Activated CD4-positive, alpha-beta T cell treated with anti-CD3 and anti-CD28 coated beads, Interleukin-2, amount 10 ng/mL, durations not matched to agents 24 days and 14 days (primary cell): ENCODE measurements around the gene CORIN. TPM values are rescaled to one million over a fixed set of nuclear protein-coding genes. Genes with fewer than 3 reads are reported as not detected.

Source experiments
- DNase-seq: peaks from one replicate; pipeline ENCODE4 v3.0.0; 2022
- H3K27ac Mint-ChIP-seq: one replicate; pipeline ENCODE4 v1.8.0; 2022; ENCODE audit warnings: mild to moderate bottlenecking, mixed read lengths
- H3K27me3 Mint-ChIP-seq: one replicate; pipeline ENCODE4 v1.8.0; 2022; ENCODE audit warnings: mixed read lengths
- H3K36me3 Mint-ChIP-seq: one replicate; pipeline ENCODE4 v1.8.0; 2022; ENCODE audit warnings: low read depth, mild to moderate bottlenecking, mixed read lengths
- H3K4me1 Mint-ChIP-seq: one replicate; pipeline ENCODE4 v1.8.0; 2021; ENCODE audit warnings: mixed read lengths
- H3K4me3 Mint-ChIP-seq: one replicate; pipeline ENCODE4 v1.8.0; 2022; ENCODE audit warnings: mild to moderate bottlenecking, moderate library complexity, mixed read lengths
- H3K9me3 Mint-ChIP-seq: one replicate; pipeline ENCODE4 v1.8.0; 2021; ENCODE audit warnings: mixed read lengths
- intact Hi-C: fragments of 100-400 bp; cut with micrococcal nuclease; formaldehyde crosslinking; loops from one replicate; pipeline ENCODE4 v1.15.1; 2023
- total RNA-seq: library from RNA; stranded (reverse); gene quantifications from 2 replicates; pipeline ENCODE4 v1.2.3, GENCODE V29; 2022

Gene CORIN
- total RNA-seq, 1 donor from 2014 or later: 0.51 TPM

GRCh38 chr4:47746122-47746521 is 91.7 kb downstream of the CORIN start:
- Mint-ChIP-seq H3K27me3 (no peaks in the 10 kb centered on the region), H3K9me3 (no peaks in the 10 kb centered on the region), H3K4me1 (no peaks in the 10 kb centered on the region), H3K36me3 (no peaks in the 10 kb centered on the region), H3K4me3 (no peak overlapping the region), H3K27ac (no peak overlapping the region)
- intact Hi-C loops: no loop called here
- DNase-seq: no peak

GRCh38 chr4:47744843-47745382 is 93.0 kb downstream of the CORIN start:
- Mint-ChIP-seq H3K4me3 (no peak overlapping the region), H3K27ac (no peak overlapping the region), H3K27me3 (no peaks in the 10 kb centered on the region), H3K36me3 (no peaks in the 10 kb centered on the region), H3K9me3 (no peaks in the 10 kb centered on the region), H3K4me1 (no peaks in the 10 kb centered on the region)
- no peak for DNase-seq
- intact Hi-C loops: no loop called here

GRCh38 chr4:47744253-47744652 is 93.6 kb downstream of the CORIN start:
- intact Hi-C loops: no loop called here
- no peaks in the 10 kb centered on the region for H3K4me1 Mint-ChIP-seq
- H3K27me3 Mint-ChIP-seq: no peaks in the 10 kb centered on the region
- H3K36me3 Mint-ChIP-seq: no peaks in the 10 kb centered on the region
- H3K9me3 Mint-ChIP-seq: no peaks in the 10 kb centered on the region
- no peak overlapping the region for H3K27ac Mint-ChIP-seq
- DNase-seq: no peak
- no peak overlapping the region for H3K4me3 Mint-ChIP-seq

GRCh38 chr4:47741200-47741599 is 96.7 kb downstream of the CORIN start:
- no peaks in the 10 kb centered on the region for H3K4me1 Mint-ChIP-seq
- DNase-seq: no peak
- no peak overlapping the region for H3K27ac Mint-ChIP-seq
- H3K27me3 Mint-ChIP-seq: no peaks in the 10 kb centered on the region
- H3K9me3 Mint-ChIP-seq: no peaks in the 10 kb centered on the region
- no peaks in the 10 kb centered on the region for H3K36me3 Mint-ChIP-seq
- intact Hi-C loops: no loop called here
- H3K4me3 Mint-ChIP-seq: no peak overlapping the region

- H3K27ac Mint-ChIP-seq: no peak overlapping the region
- H3K9me3 Mint-ChIP-seq: no peaks in the 10 kb centered on the region
- no peaks in the 10 kb centered on the region for H3K27me3 Mint-ChIP-seq
- intact Hi-C loops: no loop called here
- no peaks in the 10 kb centered on the region for H3K36me3 Mint-ChIP-seq
- no peak overlapping the region for H3K4me3 Mint-ChIP-seq
- DNase-seq: no peak
- H3K4me1 Mint-ChIP-seq: no peaks in the 10 kb centered on the region
Observed at GRCh38 chr4:47737326-47737725, 100.5 kb downstream of the CORIN start.

- no peaks in the 10 kb centered on the region for H3K27me3 Mint-ChIP-seq
- H3K9me3 Mint-ChIP-seq: no peaks in the 10 kb centered on the region
- H3K4me1 Mint-ChIP-seq: no peaks in the 10 kb centered on the region
- no peak overlapping the region for H3K27ac Mint-ChIP-seq
- DNase-seq: no peak
- no peak overlapping the region for H3K4me3 Mint-ChIP-seq
- intact Hi-C loops: no loop called here
- no peaks in the 10 kb centered on the region for H3K36me3 Mint-ChIP-seq
Observed at GRCh38 chr4:47736555-47736954, 101.3 kb downstream of the CORIN start.

- H3K9me3 Mint-ChIP-seq: no peaks in the 10 kb centered on the region
- no peak overlapping the region for H3K4me3 Mint-ChIP-seq
- no peak for DNase-seq
- H3K27ac Mint-ChIP-seq: no peak overlapping the region
- H3K4me1 Mint-ChIP-seq: no peaks in the 10 kb centered on the region
- intact Hi-C loops: no loop called here
- no peaks in the 10 kb centered on the region for H3K36me3 Mint-ChIP-seq
- H3K27me3 Mint-ChIP-seq: no peaks in the 10 kb centered on the region
Observed at GRCh38 chr4:47736146-47736545, 101.7 kb downstream of the CORIN start.

GRCh38 chr4:47733302-47734175 is 104.3 kb downstream of the CORIN start:
- H3K27ac Mint-ChIP-seq: no peak overlapping the region
- intact Hi-C loops: no loop called here
- no peaks in the 10 kb centered on the region for H3K4me1 Mint-ChIP-seq
- no peak for DNase-seq
- H3K4me3 Mint-ChIP-seq: no peak overlapping the region
- H3K27me3 Mint-ChIP-seq: no peaks in the 10 kb centered on the region
- H3K9me3 Mint-ChIP-seq: no peaks in the 10 kb centered on the region
- no peaks in the 10 kb centered on the region for H3K36me3 Mint-ChIP-seq

- intact Hi-C loops: no loop called here
- no peak overlapping the region for H3K27ac Mint-ChIP-seq
- H3K36me3 Mint-ChIP-seq: no peaks in the 10 kb centered on the region
- no peak overlapping the region for H3K4me3 Mint-ChIP-seq
- H3K9me3 Mint-ChIP-seq: no peaks in the 10 kb centered on the region
- no peaks in the 10 kb centered on the region for H3K4me1 Mint-ChIP-seq
- H3K27me3 Mint-ChIP-seq: peaks cover 1% of the 10 kb centered on the region
- no peak for DNase-seq
Observed at GRCh38 chr4:47731182-47731581, 106.7 kb downstream of the CORIN start.

- Mint-ChIP-seq H3K4me3 (no peak overlapping the region), H3K27me3 (peaks cover 12% of the 10 kb centered on the region), H3K36me3 (no peaks in the 10 kb centered on the region), H3K4me1 (no peaks in the 10 kb centered on the region), H3K9me3 (no peaks in the 10 kb centered on the region), H3K27ac (no peak overlapping the region)
- DNase-seq: no peak
- intact Hi-C loops: no loop called here
Observed at GRCh38 chr4:47729131-47729680, 108.7 kb downstream of the CORIN start.

- Mint-ChIP-seq H3K36me3 (no peaks in the 10 kb centered on the region), H3K4me1 (no peaks in the 10 kb centered on the region), H3K9me3 (no peaks in the 10 kb centered on the region), H3K27ac (no peak overlapping the region), H3K4me3 (no peak overlapping the region), H3K27me3 (peaks cover 20% of the 10 kb centered on the region)
- intact Hi-C loops: no loop called here
- DNase-seq: no peak
Observed at GRCh38 chr4:47721892-47722575, 115.8 kb downstream of the CORIN start.

GRCh38 chr4:47721485-47721884 is 116.4 kb downstream of the CORIN start:
- Mint-ChIP-seq H3K9me3 (no peaks in the 10 kb centered on the region), H3K4me3 (no peak overlapping the region), H3K27ac (no peak overlapping the region), H3K4me1 (no peaks in the 10 kb centered on the region), H3K27me3 (peaks cover 20% of the 10 kb centered on the region), H3K36me3 (no peaks in the 10 kb centered on the region)
- no peak for DNase-seq
- intact Hi-C loops: no loop called here

- no peaks in the 10 kb centered on the region for H3K9me3 Mint-ChIP-seq
- no peak overlapping the region for H3K4me3 Mint-ChIP-seq
- DNase-seq: no peak
- peaks cover 19% of the 10 kb centered on the region for H3K27me3 Mint-ChIP-seq
- H3K4me1 Mint-ChIP-seq: no peaks in the 10 kb centered on the region
- intact Hi-C loops: no loop called here
- H3K36me3 Mint-ChIP-seq: no peaks in the 10 kb centered on the region
- H3K27ac Mint-ChIP-seq: no peak overlapping the region
Observed at GRCh38 chr4:47720787-47721186, 117.1 kb downstream of the CORIN start.

- intact Hi-C loops: no loop called here
Observed at GRCh38 chr4:47719576-47719975, 118.3 kb downstream of the CORIN start.

More at GRCh38 chr4:47719576-47719975, 118.3 kb downstream of the CORIN start:
- no peak overlapping the region for H3K27ac Mint-ChIP-seq
- H3K4me3 Mint-ChIP-seq: no peak overlapping the region
- H3K4me1 Mint-ChIP-seq: no peaks in the 10 kb centered on the region
- H3K27me3 Mint-ChIP-seq: peaks cover 16% of the 10 kb centered on the region
- H3K9me3 Mint-ChIP-seq: no peaks in the 10 kb centered on the region
- no peak for DNase-seq
- no peaks in the 10 kb centered on the region for H3K36me3 Mint-ChIP-seq
